ENCODE measurements around the gene SESN3. TPM values are rescaled to one million over a fixed set of nuclear protein-coding genes. Genes with fewer than 3 reads are reported as not detected.

SESN3 gene
- total RNA-seq, 2 experiments from 2014 or later = 47.6 to 50.6 TPM

- peaks cover 35% of the 10 kb centered on the region for H3K36me3 Mint-ChIP-seq (ENCODE audit: low read depth)
- no peak for DNase-seq
- H3K9me3 Mint-ChIP-seq = no peaks in the 10 kb centered on the region
- no peak overlapping the region for H3K4me3 Mint-ChIP-seq
- POLR2A ChIA-PET = no interaction called here
- CTCF ChIA-PET = no interaction called here
- H3K27me3 Mint-ChIP-seq = no peaks in the 10 kb centered on the region
- H3K4me1 Mint-ChIP-seq = no peaks in the 10 kb centered on the region
- no peak overlapping the region for H3K27ac Mint-ChIP-seq
Measured at GRCh38 chr11:95182397-95182796, 48.6 kb downstream of the SESN3 start.

GRCh38 chr11:95175818-95176380, 55.1 kb downstream of the SESN3 start:
- H3K27ac Mint-ChIP-seq = no peak overlapping the region
- CTCF ChIA-PET = interaction anchor here (0.6 to 1.3 kb wide), 3 partner anchors 18 to 118 kb away, joined by 3 to 6 read pairs (median 3); no protein-coding TSS in a partner anchor
- POLR2A ChIA-PET = no interaction called here
- DNase-seq = no peak
- no peaks in the 10 kb centered on the region for H3K27me3 Mint-ChIP-seq
- peaks cover 42% of the 10 kb centered on the region for H3K36me3 Mint-ChIP-seq (ENCODE audit: low read depth)
- H3K4me1 Mint-ChIP-seq = no peaks in the 10 kb centered on the region
- no peaks in the 10 kb centered on the region for H3K9me3 Mint-ChIP-seq
- no peak overlapping the region for H3K4me3 Mint-ChIP-seq

- Mint-ChIP-seq H3K27me3 (no peaks in the 10 kb centered on the region), H3K4me1 (no peaks in the 10 kb centered on the region), H3K36me3 (ENCODE audit: low read depth) (peaks cover 18% of the 10 kb centered on the region), H3K27ac (no peak overlapping the region), H3K4me3 (no peak overlapping the region), H3K9me3 (no peaks in the 10 kb centered on the region)
- DNase-seq = no peak
- POLR2A ChIA-PET = no interaction called here
- CTCF ChIA-PET = interaction anchor here (1.4 kb wide), 1 partner anchor 535 kb away, joined by 4 read pairs; no protein-coding TSS in a partner anchor
Measured at GRCh38 chr11:95170294-95170693, 60.7 kb downstream of the SESN3 start.

- Mint-ChIP-seq H3K4me3 (no peak overlapping the region), H3K9me3 (no peaks in the 10 kb centered on the region), H3K4me1 (peaks cover 19% of the 10 kb centered on the region), H3K36me3 (ENCODE audit: low read depth) (peaks cover 20% of the 10 kb centered on the region), H3K27me3 (no peaks in the 10 kb centered on the region), H3K27ac (no peak overlapping the region)
- no peak for DNase-seq
- CTCF ChIA-PET = interaction anchor here (0.6 to 1.3 kb wide), 4 partner anchors 12 to 597 kb away, joined by 3 to 4 read pairs (median 3); no protein-coding TSS in a partner anchor
- POLR2A ChIA-PET = no interaction called here
Measured at GRCh38 chr11:95166781-95167180, 64.2 kb downstream of the SESN3 start.

- peaks cover 19% of the 10 kb centered on the region for H3K4me1 Mint-ChIP-seq
- peaks cover 24% of the 10 kb centered on the region for H3K36me3 Mint-ChIP-seq (ENCODE audit: low read depth)
- peaks cover 2% of the 10 kb centered on the region for H3K9me3 Mint-ChIP-seq
- ChIA-PET POLR2A (interaction anchor here (1.0 kb wide), 1 partner anchor 590 kb away, joined by 4 read pairs; no protein-coding TSS in a partner anchor), CTCF (interaction anchor here (0.6 to 1.3 kb wide), 2 partner anchors 11 to 631 kb away, joined by 3 read pairs; no protein-coding TSS in a partner anchor)
- H3K27ac Mint-ChIP-seq = no peak overlapping the region
- no peak for DNase-seq
- H3K4me3 Mint-ChIP-seq = no peak overlapping the region
- no peaks in the 10 kb centered on the region for H3K27me3 Mint-ChIP-seq
Measured at GRCh38 chr11:95165638-95166037, 65.4 kb downstream of the SESN3 start.

DNA sequence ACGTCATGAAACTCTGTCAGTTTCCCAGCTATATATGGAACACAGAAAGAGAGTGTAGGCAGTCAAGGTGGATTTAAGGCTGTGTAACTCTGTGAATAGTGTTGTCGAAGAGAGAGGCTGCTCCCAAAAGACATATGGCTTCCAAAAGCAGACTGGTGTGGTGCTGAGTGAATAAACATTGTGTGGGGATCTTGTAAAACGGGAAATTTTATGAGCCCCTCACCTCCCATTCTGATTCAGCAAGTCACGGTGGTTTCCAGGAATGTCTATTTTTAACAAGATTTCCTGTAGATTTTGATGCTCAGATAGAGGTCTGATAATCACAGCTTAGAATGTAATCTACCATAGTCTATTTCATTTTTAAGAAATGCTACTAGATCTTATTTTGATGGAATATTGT, 67.9 kb downstream of the SESN3 start:
- Mint-ChIP-seq H3K4me3 (no peak overlapping the region), H3K36me3 (ENCODE audit: low read depth) (peaks cover 25% of the 10 kb centered on the region), H3K27me3 (no peaks in the 10 kb centered on the region), H3K9me3 (peaks cover 2% of the 10 kb centered on the region), H3K27ac (no peak overlapping the region), H3K4me1 (peaks cover 25% of the 10 kb centered on the region)
- CTCF ChIA-PET = interaction anchor here (0.5 to 1.6 kb wide), 2 partner anchors 10 to 32 kb away, joined by 3 to 4 read pairs; no protein-coding TSS in a partner anchor
- POLR2A ChIA-PET = no interaction called here
- DNase-seq = no peak

DNA sequence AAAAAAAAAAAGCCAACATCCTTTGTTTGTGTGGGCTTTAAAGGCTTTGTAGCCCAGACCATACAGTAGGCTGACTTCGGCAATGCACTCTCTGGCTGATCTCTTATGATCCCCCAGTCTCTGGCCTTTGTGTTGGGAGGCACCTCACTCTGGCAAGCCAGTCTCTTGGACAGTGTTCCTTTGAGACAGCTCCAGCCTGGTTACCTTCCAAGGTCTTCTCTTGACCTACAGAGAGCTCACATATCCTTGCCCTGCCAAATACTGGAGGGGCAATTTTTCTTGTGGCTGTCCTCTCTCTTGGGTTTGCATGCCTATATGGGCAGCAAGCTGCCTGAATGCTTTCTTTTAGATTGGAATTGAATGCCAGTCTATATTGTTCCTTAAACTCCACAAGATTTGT, 69.8 kb downstream of the SESN3 start:
- Mint-ChIP-seq H3K36me3 (ENCODE audit: low read depth) (peaks cover 25% of the 10 kb centered on the region), H3K4me3 (no peak overlapping the region), H3K27me3 (no peaks in the 10 kb centered on the region), H3K9me3 (peaks cover 2% of the 10 kb centered on the region), H3K27ac (no peak overlapping the region), H3K4me1 (peaks cover 38% of the 10 kb centered on the region)
- CTCF ChIA-PET = interaction anchor here (0.6 to 1.3 kb wide), 5 partner anchors 9 to 629 kb away, joined by 3 to 4 read pairs (median 3); partner anchors contain the start of gene CEP57
- no peak for DNase-seq
- POLR2A ChIA-PET = interaction anchor here (0.6 kb wide), 2 partner anchors 100 to 105 kb away, joined by 3 read pairs; no protein-coding TSS in a partner anchor

- Mint-ChIP-seq H3K27me3 (no peaks in the 10 kb centered on the region), H3K9me3 (peaks cover 2% of the 10 kb centered on the region), H3K4me1 (peaks cover 38% of the 10 kb centered on the region), H3K36me3 (ENCODE audit: low read depth) (peaks cover 14% of the 10 kb centered on the region), H3K4me3 (no peak overlapping the region), H3K27ac (peak overlapping the region; percentile 71)
- ChIA-PET CTCF (interaction anchor here (1.6 to 10.4 kb wide), 3 partner anchors 18 to 547 kb away, joined by 6 to 90 read pairs (median 6); no protein-coding TSS in a partner anchor), POLR2A (no interaction called here)
- peak; percentile 47 for DNase-seq
Measured at GRCh38 chr11:95157824-95158223, 73.2 kb downstream of the SESN3 start.

DNA sequence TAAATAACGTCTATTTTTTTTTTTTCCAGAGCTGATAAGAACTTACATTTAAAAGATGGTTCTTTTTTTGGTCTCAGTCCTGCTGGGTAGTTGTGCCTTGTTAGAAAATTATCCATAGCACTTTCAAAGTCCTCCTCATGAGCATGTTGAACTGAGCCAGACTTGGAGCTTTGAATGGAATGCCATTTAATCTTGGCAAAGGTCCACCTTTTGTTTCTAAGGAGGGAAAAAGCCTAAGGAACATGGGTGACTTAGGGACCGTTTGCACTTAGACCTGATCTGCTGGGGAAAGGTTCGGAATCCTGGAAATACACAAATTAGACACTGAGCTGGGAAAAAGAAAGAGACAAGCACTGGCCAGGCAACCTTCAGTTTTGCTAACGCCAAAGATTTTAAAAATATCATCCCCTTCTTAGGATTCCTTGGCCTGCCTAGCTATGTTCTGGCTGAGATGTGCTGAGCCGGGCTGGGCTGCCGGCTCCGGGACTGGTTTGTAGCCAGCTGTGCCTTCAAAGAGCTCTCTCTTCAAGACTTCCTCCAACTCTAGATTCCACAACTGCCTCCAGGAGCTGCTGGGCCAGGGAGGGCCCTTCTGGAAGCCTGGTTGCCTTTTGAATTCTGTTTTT, 74.0 kb downstream of the SESN3 start:
- peaks cover 14% of the 10 kb centered on the region for H3K36me3 Mint-ChIP-seq (ENCODE audit: low read depth)
- no peaks in the 10 kb centered on the region for H3K27me3 Mint-ChIP-seq
- H3K9me3 Mint-ChIP-seq = peaks cover 2% of the 10 kb centered on the region
- ChIA-PET CTCF (interaction anchor here (0.7 to 10.4 kb wide), 6 partner anchors 8 to 547 kb away, joined by 3 to 90 read pairs (median 4); no protein-coding TSS in a partner anchor), POLR2A (interaction anchor here (0.5 to 0.7 kb wide), 2 partner anchors 89 to 605 kb away, joined by 3 read pairs; no protein-coding TSS in a partner anchor)
- no peak for DNase-seq
- peaks cover 41% of the 10 kb centered on the region for H3K4me1 Mint-ChIP-seq
- no peak overlapping the region for H3K27ac Mint-ChIP-seq
- H3K4me3 Mint-ChIP-seq = no peak overlapping the region

DNA sequence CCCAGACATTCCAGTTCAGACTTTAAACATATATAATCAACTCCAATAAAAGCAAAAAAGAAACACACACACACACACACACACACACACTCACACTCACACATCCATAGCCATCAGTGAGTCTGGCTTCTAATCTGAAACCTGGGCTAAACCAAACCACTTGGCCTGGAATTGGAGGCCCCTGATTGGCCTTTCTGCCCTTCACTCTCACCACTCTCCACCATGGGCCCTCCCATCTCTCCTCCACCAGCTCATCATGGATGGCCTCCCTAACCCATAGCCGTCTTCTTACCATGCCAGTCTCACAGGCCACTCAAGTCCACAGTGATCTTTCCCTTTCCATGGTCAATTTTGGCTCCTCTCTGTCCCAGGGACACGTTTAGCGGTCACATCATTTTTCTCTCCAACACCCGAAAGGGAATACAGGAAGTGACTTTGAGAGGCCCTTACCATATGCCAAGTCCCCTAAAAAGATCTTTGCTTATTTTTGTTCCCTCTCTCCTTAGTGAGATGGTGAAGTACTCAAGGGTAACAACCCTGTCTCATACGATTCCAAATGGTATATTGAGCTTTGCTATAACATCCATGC, 74.8 kb downstream of the SESN3 start:
- peaks cover 9% of the 10 kb centered on the region for H3K36me3 Mint-ChIP-seq (ENCODE audit: low read depth)
- no peaks in the 10 kb centered on the region for H3K9me3 Mint-ChIP-seq
- no peaks in the 10 kb centered on the region for H3K27me3 Mint-ChIP-seq
- no peak overlapping the region for H3K27ac Mint-ChIP-seq
- ChIA-PET POLR2A (interaction anchor here (0.5 to 0.7 kb wide), 2 partner anchors 145 to 605 kb away, joined by 3 read pairs; no protein-coding TSS in a partner anchor), CTCF (interaction anchor here (0.7 to 10.4 kb wide), 6 partner anchors 7 to 548 kb away, joined by 3 to 90 read pairs (median 4); no protein-coding TSS in a partner anchor)
- H3K4me1 Mint-ChIP-seq = peaks cover 46% of the 10 kb centered on the region
- DNase-seq = no peak
- no peak overlapping the region for H3K4me3 Mint-ChIP-seq

- H3K36me3 Mint-ChIP-seq (ENCODE audit: low read depth) = peaks cover 7% of the 10 kb centered on the region
- H3K4me1 Mint-ChIP-seq = peaks cover 47% of the 10 kb centered on the region
- no peak overlapping the region for H3K4me3 Mint-ChIP-seq
- no peak for DNase-seq
- H3K27ac Mint-ChIP-seq = no peak overlapping the region
- no peaks in the 10 kb centered on the region for H3K27me3 Mint-ChIP-seq
- ChIA-PET POLR2A (no interaction called here), CTCF (interaction anchor here (0.7 to 10.4 kb wide), 11 partner anchors 87 to 1188 kb away, joined by 3 to 90 read pairs (median 5); partner anchors contain the start of genes MAML2 and SRSF8)
- no peaks in the 10 kb centered on the region for H3K9me3 Mint-ChIP-seq
Measured at GRCh38 chr11:95155385-95155784, 75.6 kb downstream of the SESN3 start.

- DNase-seq = peak; percentile 77
- Mint-ChIP-seq H3K27ac (no peak overlapping the region), H3K4me1 (peaks cover 51% of the 10 kb centered on the region), H3K4me3 (no peak overlapping the region), H3K27me3 (no peaks in the 10 kb centered on the region), H3K9me3 (no peaks in the 10 kb centered on the region), H3K36me3 (ENCODE audit: low read depth) (peaks cover 3% of the 10 kb centered on the region)
- POLR2A ChIA-PET = interaction anchor here (0.9 kb wide), 1 partner anchor 87 kb away, joined by 3 read pairs; no protein-coding TSS in a partner anchor
- CTCF ChIA-PET = interaction anchor here (0.6 to 10.4 kb wide), 20 partner anchors 12 to 1189 kb away, joined by 3 to 90 read pairs (median 4); partner anchors contain the start of genes FAM76B, MAML2 and SRSF8
Measured at GRCh38 chr11:95154514-95154913, 76.5 kb downstream of the SESN3 start.

Data from activated CD4-positive, alpha-beta T cell treated with anti-CD3 and anti-CD28 coated beads, Interleukin-2, amount 10 ng/mL, durations not matched to agents 7 days and 5 days (primary cell).